ENCODE results near the gene LGR6. TPM values are rescaled to one million over a fixed set of nuclear protein-coding genes. Genes with fewer than 3 reads are reported as not detected.

Gene LGR6
- total RNA-seq, 1 donor from 2014 or later = 3.1 TPM

DNA sequence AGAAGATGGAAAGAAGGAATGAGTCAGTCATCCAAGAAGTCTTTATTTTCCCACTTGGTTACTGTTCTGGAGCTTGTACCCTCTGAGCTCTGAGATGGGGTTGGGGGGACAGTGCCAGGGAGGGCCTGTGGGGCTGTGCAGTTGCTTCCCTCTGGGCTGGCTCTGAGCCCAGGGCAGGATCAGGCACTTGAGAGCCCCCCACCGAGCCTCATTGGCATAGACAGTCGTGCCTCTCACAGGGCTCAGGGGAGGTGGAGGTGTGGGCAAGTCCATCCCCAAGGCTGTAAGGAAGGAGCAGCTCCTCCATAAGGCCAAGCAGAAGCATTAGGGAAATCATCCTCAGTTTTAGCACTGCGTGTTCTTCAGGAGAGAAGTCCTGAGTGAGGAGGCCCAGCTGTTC is 46.6 kb upstream of the LGR6 start:
- no peak overlapping the region for H3K27ac Mint-ChIP-seq
- TF ChIP-seq, protein P1, sequence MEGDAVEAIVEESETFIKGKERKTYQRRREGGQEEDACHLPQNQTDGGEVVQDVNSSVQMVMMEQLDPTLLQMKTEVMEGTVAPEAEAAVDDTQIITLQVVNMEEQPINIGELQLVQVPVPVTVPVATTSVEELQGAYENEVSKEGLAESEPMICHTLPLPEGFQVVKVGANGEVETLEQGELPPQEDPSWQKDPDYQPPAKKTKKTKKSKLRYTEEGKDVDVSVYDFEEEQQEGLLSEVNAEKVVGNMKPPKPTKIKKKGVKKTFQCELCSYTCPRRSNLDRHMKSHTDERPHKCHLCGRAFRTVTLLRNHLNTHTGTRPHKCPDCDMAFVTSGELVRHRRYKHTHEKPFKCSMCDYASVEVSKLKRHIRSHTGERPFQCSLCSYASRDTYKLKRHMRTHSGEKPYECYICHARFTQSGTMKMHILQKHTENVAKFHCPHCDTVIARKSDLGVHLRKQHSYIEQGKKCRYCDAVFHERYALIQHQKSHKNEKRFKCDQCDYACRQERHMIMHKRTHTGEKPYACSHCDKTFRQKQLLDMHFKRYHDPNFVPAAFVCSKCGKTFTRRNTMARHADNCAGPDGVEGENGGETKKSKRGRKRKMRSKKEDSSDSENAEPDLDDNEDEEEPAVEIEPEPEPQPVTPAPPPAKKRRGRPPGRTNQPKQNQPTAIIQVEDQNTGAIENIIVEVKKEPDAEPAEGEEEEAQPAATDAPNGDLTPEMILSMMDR (IDR thresholded peaks at IDR 0.05; ENCODE audit: unreplicated experiment) = no peak
- H3K36me3 Mint-ChIP-seq = no peaks in the 10 kb centered on the region
- H3K4me3 Mint-ChIP-seq = no peak overlapping the region
- no peak for DNase-seq (ENCODE audit: low spot score in 2 of 2, unreplicated experiment in 2 of 2)
- H3K9me3 Mint-ChIP-seq = no peaks in the 10 kb centered on the region
- no peaks in the 10 kb centered on the region for H3K27me3 Mint-ChIP-seq (ENCODE audit: low read depth)
- peaks cover 19% of the 10 kb centered on the region for H3K4me1 Mint-ChIP-seq

GRCh38 chr1:202148391-202148790 is 45.2 kb upstream of the LGR6 start:
- no peak for DNase-seq (ENCODE audit: low spot score in 2 of 2, unreplicated experiment in 2 of 2)
- Mint-ChIP-seq H3K27me3 (ENCODE audit: low read depth) (no peaks in the 10 kb centered on the region), H3K27ac (no peak overlapping the region), H3K4me3 (no peak overlapping the region), H3K9me3 (no peaks in the 10 kb centered on the region), H3K4me1 (peaks cover 9% of the 10 kb centered on the region), H3K36me3 (no peaks in the 10 kb centered on the region)
- TF ChIP-seq, protein P1 (IDR thresholded peaks at IDR 0.05; ENCODE audit: unreplicated experiment) = no peak

DNA sequence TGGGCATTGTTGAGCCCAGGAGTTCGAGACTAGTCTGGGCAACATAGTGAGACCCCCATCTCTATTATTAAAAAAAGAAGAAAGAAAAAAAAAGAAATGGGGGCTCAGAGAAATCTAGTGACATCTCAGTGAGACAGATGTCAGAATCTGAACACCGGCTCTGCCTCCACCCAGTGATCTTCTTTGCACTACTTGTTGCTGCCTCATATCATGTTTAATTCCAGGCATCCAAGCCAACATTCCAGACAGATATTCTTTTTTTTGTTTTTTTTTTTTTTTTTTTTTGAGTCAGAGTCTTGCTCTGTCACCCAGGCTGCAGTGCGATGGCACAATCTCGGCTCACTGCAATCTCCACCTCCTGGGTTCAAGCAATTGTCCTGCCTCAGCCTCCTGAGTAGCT is 44.0 kb upstream of the LGR6 start:
- no peak for DNase-seq (ENCODE audit: low spot score in 2 of 2, unreplicated experiment in 2 of 2)
- Mint-ChIP-seq H3K9me3 (no peaks in the 10 kb centered on the region), H3K27ac (no peak overlapping the region), H3K4me3 (no peak overlapping the region), H3K36me3 (no peaks in the 10 kb centered on the region), H3K27me3 (ENCODE audit: low read depth) (no peaks in the 10 kb centered on the region), H3K4me1 (peaks cover 7% of the 10 kb centered on the region)
- TF ChIP-seq, protein P1 (IDR thresholded peaks at IDR 0.05; ENCODE audit: unreplicated experiment) = no peak

DNA sequence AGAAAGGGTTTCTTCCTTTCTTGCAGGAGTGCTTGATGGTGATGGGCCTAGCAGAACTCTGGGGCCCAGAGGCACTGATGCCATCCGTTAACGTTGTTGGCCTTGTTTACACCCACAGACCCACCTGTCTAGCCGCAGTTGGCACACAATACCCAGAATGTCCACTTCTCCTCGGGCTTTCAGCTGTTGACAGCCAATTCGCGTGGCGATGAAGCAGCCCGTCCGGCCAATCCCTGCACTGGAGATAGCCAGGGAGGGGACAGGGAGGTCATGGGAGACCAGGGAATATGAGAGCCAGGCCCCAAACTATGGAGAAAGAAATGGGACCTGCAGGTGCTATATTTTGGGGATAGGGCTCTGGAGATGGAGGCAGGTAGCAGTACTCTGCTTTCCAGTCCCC is 43.4 kb upstream of the LGR6 start:
- no peak for DNase-seq (ENCODE audit: low spot score in 2 of 2, unreplicated experiment in 2 of 2)
- peaks cover 12% of the 10 kb centered on the region for H3K4me1 Mint-ChIP-seq
- H3K9me3 Mint-ChIP-seq = no peaks in the 10 kb centered on the region
- H3K36me3 Mint-ChIP-seq = no peaks in the 10 kb centered on the region
- H3K27ac Mint-ChIP-seq = no peak overlapping the region
- no peak overlapping the region for H3K4me3 Mint-ChIP-seq
- H3K27me3 Mint-ChIP-seq (ENCODE audit: low read depth) = no peaks in the 10 kb centered on the region
- TF ChIP-seq, protein P1 (IDR thresholded peaks at IDR 0.05; ENCODE audit: unreplicated experiment) = no peak

DNA sequence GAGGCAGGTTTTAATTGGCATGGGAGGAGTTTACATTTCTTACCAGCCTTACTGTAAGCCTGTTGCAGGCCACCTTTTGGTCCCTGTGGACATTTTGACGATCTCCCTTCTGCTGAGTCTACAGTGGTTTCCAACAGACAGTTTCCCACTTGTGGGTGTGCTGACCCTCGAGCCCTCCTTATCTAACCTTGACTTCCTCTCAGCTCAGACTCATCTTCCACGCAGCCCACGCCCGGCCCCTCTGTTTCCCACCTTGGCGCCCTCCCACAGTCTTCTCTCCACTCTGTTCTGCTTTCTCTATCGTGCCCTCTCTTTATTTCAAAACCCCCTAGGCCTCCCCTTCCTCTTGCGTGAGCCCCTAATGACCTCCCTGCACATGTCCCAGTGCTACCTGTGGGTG is 43.0 kb upstream of the LGR6 start:
- no peaks in the 10 kb centered on the region for H3K9me3 Mint-ChIP-seq
- H3K4me1 Mint-ChIP-seq = peaks cover 12% of the 10 kb centered on the region
- no peak overlapping the region for H3K4me3 Mint-ChIP-seq
- TF ChIP-seq, protein P1 (IDR thresholded peaks at IDR 0.05; ENCODE audit: unreplicated experiment) = no peak
- DNase-seq (ENCODE audit: low spot score in 2 of 2, unreplicated experiment in 2 of 2) = no peak
- no peaks in the 10 kb centered on the region for H3K27me3 Mint-ChIP-seq (ENCODE audit: low read depth)
- no peaks in the 10 kb centered on the region for H3K36me3 Mint-ChIP-seq
- no peak overlapping the region for H3K27ac Mint-ChIP-seq

DNA sequence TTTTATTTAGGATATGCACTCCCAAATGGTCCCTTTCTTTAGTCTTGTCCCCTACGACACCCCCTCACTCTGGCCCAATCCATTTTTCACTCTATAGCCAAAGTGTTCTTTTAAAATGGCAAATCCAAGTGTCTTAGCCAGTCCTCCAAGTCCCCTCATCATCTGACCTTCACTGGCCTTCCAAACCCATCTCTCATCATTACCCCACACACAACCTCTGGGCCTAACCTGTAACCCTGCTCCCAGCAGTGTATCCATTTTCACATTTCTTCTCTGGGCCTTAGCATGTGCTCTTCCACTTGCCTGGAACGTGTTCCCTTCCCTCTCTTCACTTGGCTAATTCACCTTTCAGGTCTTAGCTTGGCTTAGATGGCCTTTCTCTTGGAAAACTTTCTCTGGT is 42.6 kb upstream of the LGR6 start:
- no peaks in the 10 kb centered on the region for H3K9me3 Mint-ChIP-seq
- H3K27ac Mint-ChIP-seq = no peak overlapping the region
- TF ChIP-seq, protein P1 (IDR thresholded peaks at IDR 0.05; ENCODE audit: unreplicated experiment) = no peak
- no peak for DNase-seq (ENCODE audit: low spot score in 2 of 2, unreplicated experiment in 2 of 2)
- H3K36me3 Mint-ChIP-seq = no peaks in the 10 kb centered on the region
- H3K27me3 Mint-ChIP-seq (ENCODE audit: low read depth) = no peaks in the 10 kb centered on the region
- no peak overlapping the region for H3K4me3 Mint-ChIP-seq
- peaks cover 12% of the 10 kb centered on the region for H3K4me1 Mint-ChIP-seq

Data from mesothelial cell of epicardium (in vitro differentiated cells).